ENCODE measurements around the gene DISC1.
A peak's percentile ranks its signal among the peaks of the same experiment; 100 is the strongest.

DISC1 gene

DNA sequence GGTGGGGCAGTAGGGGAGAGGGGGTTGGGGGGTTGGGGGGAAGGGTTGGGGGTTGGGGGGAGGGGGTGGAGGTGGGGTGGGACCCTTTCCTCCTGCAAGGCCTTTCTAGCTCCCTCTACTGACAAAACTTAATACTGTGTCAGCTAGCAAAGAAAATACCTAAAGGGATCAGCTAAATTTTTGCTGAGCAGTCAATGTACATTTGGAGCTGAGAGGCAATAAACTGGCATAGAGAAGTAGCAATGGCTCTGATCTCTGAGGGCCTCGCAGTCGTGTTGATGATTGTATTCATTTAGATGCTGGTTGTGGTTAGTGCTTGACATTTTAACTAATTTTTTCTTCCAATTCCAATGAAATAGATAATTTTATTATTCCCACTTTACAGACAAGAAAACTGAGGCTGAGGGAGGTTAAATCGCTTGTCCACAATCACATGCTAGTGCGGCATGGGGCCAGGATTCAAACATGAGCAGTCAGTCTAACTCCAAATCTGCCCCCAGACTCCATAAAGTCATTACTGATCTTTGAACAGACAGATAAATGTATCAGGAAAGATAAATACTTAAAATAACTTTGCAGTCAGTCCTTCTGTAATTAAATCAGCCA is 357.1 kb downstream of the DISC1 start:
- no peak for DNase-seq (ENCODE audit: insufficient read length, low spot score)
- TF ChIP-seq, protein P1, sequence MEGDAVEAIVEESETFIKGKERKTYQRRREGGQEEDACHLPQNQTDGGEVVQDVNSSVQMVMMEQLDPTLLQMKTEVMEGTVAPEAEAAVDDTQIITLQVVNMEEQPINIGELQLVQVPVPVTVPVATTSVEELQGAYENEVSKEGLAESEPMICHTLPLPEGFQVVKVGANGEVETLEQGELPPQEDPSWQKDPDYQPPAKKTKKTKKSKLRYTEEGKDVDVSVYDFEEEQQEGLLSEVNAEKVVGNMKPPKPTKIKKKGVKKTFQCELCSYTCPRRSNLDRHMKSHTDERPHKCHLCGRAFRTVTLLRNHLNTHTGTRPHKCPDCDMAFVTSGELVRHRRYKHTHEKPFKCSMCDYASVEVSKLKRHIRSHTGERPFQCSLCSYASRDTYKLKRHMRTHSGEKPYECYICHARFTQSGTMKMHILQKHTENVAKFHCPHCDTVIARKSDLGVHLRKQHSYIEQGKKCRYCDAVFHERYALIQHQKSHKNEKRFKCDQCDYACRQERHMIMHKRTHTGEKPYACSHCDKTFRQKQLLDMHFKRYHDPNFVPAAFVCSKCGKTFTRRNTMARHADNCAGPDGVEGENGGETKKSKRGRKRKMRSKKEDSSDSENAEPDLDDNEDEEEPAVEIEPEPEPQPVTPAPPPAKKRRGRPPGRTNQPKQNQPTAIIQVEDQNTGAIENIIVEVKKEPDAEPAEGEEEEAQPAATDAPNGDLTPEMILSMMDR (IDR thresholded peaks at IDR 0.05; ENCODE audit: insufficient read depth, missing control alignments) = peak; percentile 32
- FAIRE-seq = no peak

DNA sequence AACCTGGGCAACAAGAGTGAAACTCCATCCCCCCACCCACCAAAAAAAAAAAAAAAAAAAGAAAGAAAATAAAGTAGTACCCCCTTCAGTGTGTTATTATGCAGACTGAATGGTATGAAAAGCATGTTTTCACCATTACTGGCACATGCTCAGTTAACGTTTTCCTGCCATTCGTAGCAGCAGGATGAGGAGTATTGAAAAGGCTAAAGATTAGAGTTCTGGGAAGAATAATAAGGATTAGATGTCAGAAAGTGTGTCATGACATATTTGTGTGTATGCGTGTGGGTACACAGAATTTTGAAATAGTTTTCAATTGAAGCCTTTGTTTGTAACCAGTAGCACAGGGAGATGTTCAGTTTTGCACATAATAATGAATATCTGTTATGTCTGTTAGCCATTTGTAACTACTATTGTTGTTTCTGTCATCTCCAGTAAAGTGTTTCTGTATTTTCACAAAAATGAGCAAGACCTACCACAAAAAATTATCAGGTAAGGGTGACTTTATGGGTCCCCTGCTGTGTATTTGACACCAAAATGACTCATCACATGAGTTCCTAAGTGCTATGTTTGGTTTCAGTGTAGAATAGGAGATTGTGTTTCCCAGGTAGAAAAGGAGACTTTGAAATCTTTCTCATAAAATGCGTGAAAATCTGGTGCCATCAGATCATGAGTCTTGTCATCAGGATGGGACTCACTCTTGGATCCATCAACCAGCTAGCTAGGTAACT is 358.9 kb downstream of the DISC1 start:
- FAIRE-seq = peak; percentile 76
- TF ChIP-seq, protein P1 (IDR thresholded peaks at IDR 0.05; ENCODE audit: insufficient read depth, missing control alignments) = no peak

DNA sequence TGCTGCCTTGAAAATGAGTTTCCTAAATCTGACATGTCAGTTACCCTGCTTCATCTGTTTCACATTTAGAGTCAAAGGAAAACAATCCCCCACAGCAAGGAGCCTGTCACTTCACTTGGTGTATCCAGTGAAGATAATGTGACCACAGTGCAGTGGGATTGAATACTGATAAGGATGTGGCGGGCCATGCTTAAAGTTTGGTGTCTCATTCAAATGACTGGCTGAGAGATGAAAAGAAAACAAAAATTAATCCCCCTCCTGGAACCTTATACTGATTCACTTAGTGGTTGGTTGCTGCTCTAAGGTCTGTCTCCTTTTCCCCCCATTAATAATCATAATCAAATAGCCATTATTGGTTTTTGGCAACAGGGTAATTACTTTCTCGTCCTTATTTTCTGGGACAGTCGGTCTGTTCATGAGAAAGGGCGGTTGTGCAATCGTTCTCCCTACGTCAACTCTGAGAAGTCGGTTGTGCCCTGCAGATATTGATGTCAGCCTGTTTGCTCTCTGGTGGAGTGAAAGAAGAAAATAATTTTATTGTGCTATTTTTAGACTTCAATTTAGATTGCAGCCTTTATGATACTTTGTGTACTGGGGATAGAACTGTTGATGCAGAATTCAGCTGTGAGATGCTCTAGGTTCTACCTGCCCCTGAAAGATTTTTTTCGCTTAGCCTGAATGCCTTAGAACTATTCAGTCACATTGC is 360.2 kb downstream of the DISC1 start:
- DNase-seq (ENCODE audit: insufficient read length, low spot score) = no peak
- TF ChIP-seq, protein P1 (IDR thresholded peaks at IDR 0.05; ENCODE audit: insufficient read depth, missing control alignments) = no peak
- FAIRE-seq = no peak

More for the DNA sequence above, 358.9 kb downstream of the DISC1 start:
- DNase-seq (ENCODE audit: insufficient read length, low spot score) = no peak

- TF ChIP-seq, protein P1 (IDR thresholded peaks at IDR 0.05; ENCODE audit: insufficient read depth, missing control alignments) = no peak
- DNase-seq (ENCODE audit: insufficient read length, low spot score) (no peak), FAIRE-seq (no peak)
These were observed 363.8 kb downstream of the DISC1 start for GRCh38 chr1:231990388-231990787.

DNA sequence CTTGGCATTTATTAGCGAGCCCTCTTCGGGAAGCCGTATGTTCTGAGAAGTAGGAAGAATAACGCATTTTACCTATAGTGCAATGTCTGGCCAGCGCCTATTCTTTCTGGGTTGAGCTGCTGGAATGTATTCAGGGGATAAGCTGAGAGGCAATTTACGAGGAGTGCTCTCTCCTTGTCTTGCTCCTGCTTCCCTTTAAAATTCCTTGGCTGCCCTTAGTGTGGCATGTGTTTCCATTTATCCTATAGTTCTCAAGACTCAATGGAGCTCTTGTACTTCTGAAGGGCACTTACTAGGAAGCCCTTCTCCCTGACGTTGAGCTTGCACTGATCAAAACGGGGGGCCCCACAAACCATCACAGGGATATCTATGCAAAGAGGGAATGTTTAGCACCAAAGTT is 364.6 kb downstream of the DISC1 start:
- TF ChIP-seq, protein P1 (IDR thresholded peaks at IDR 0.05; ENCODE audit: insufficient read depth, missing control alignments) = no peak
- DNase-seq (ENCODE audit: insufficient read length, low spot score) (no peak), FAIRE-seq (no peak)

DNA sequence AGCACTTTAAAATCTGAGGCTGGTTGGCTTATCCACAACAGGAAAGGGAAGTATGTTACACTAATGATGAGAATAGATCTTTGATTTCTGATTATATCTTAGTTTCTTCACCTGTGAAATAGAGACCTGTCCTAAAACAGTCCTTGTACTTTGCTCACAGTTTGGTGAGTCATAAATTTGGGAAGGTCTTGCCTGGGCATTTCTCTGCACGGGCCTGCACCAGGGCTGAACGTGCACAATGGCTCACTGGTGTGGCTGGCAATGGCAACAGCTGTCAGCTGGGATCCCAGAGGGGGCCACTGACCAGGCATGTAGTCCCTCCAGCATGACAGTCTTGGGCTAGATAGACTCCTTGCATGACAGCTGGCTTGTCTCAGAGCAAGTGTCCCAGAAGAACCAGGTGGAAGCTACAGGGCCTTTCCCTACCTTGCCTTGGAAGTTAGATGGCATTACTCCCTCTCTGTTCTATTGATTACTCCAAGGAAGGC is 367.4 kb downstream of the DISC1 start:
- DNase-seq (ENCODE audit: insufficient read length, low spot score) (no peak), FAIRE-seq (no peak)
- TF ChIP-seq, protein P1 (IDR thresholded peaks at IDR 0.05; ENCODE audit: insufficient read depth, missing control alignments) = no peak

Measured in D721Med (cell line).